Brain microvascular endothelial cell (primary cell): ENCODE measurements around the gene CS.
"Not testable (repeated sequence)": the region's sequence is repeated elsewhere in the genome, so short reads cannot be mapped to it uniquely, and the experiment has no call there.

Experiments used
- DNase-seq: peaks from one replicate; pipeline ENCODE4 v3.0.0-alpha.2; 2020
- H3K27ac ChIP-seq: fragments of 250-450 bp; sonication (Bioruptor Pico); 2 replicates; pipeline ENCODE4 v1.5.1; 2020; ENCODE audit warnings: mild to moderate bottlenecking, moderate library complexity
- H3K27me3 ChIP-seq: fragments of 250-450 bp; sonication (Bioruptor Pico); replicated peaks from 2 replicates; pipeline ENCODE4 v1.5.1; 2020; ENCODE audit warnings: mild to moderate bottlenecking
- H3K36me3 ChIP-seq: fragments of 250-450 bp; sonication (Bioruptor Pico); replicated peaks from 2 replicates; pipeline ENCODE4 v1.5.1; 2020; ENCODE audit warnings: mild to moderate bottlenecking
- H3K4me3 ChIP-seq: 2 replicates; pipeline ENCODE4 v1.5.1; 2011; ENCODE audit warnings: low read depth, mild to moderate bottlenecking, control low read depth, low read length, moderate library complexity
- in situ Hi-C: cut with HindIII; loops from 2 replicates; pipeline ENCODE4 v1.10.0; 2017; ENCODE audit warnings: low sequenced_read_pairs, low pct_ligation_motif_present
- TF ChIP-seq, protein P1 (sequence below): IDR thresholded peaks from 2 replicates; pipeline ENCODE4 v1.5.1; 2011; ENCODE audit warnings: low read depth, mild to moderate bottlenecking, moderate library complexity, low read length, control low read depth, inconsistent platforms; ENCODE audit errors: missing control alignments

CS gene

DNA sequence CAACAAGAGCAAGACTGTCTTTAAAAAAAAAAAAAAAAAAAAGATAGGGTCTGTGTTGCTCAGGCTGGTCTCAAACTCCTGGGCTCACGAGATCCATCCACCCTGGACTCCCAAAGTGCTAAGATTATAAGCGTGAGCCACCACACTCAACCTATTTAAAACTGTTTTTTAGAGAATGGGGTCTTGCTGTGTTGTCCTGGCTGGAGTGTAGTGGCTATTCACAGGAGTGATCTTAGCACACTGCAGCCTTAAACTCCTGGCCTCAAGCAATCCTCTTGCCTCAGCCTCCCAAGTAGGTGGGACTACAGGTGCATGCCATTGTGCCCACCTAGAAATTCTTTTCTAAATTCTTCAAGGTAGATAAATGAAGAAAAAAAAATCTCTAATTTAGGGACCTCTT lies 25.8 kb downstream of the CS start:
- in situ Hi-C loops, result no loop called here
- TF ChIP-seq, protein P1, sequence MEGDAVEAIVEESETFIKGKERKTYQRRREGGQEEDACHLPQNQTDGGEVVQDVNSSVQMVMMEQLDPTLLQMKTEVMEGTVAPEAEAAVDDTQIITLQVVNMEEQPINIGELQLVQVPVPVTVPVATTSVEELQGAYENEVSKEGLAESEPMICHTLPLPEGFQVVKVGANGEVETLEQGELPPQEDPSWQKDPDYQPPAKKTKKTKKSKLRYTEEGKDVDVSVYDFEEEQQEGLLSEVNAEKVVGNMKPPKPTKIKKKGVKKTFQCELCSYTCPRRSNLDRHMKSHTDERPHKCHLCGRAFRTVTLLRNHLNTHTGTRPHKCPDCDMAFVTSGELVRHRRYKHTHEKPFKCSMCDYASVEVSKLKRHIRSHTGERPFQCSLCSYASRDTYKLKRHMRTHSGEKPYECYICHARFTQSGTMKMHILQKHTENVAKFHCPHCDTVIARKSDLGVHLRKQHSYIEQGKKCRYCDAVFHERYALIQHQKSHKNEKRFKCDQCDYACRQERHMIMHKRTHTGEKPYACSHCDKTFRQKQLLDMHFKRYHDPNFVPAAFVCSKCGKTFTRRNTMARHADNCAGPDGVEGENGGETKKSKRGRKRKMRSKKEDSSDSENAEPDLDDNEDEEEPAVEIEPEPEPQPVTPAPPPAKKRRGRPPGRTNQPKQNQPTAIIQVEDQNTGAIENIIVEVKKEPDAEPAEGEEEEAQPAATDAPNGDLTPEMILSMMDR, result no peak
- Histone ChIP-seq H3K27ac (no peak overlapping the region), H3K4me3 (no peak overlapping the region), H3K36me3 (peaks cover 86% of the 10 kb centered on the region), H3K27me3 (no peaks in the 10 kb centered on the region)
- DNase-seq, result no peak

GRCh38 chr12:56272468-56272867 lies 27.7 kb downstream of the CS start:
- H3K27ac ChIP-seq, H3K27me3 ChIP-seq, in situ Hi-C loops, DNase-seq, H3K4me3 ChIP-seq: not testable (repeated sequence)
- H3K36me3 ChIP-seq, result peaks cover 69% of the 10 kb centered on the region

GRCh38 chr12:56271031-56271430 lies 29.1 kb downstream of the CS start:
- TF ChIP-seq, protein P1, result peak; percentile 71
- Histone ChIP-seq H3K27me3 (no peaks in the 10 kb centered on the region), H3K4me3 (no peak overlapping the region), H3K27ac (no peak overlapping the region), H3K36me3 (peaks cover 59% of the 10 kb centered on the region)
- in situ Hi-C loops, result no loop called here
- DNase-seq, result peak; percentile 18

DNA sequence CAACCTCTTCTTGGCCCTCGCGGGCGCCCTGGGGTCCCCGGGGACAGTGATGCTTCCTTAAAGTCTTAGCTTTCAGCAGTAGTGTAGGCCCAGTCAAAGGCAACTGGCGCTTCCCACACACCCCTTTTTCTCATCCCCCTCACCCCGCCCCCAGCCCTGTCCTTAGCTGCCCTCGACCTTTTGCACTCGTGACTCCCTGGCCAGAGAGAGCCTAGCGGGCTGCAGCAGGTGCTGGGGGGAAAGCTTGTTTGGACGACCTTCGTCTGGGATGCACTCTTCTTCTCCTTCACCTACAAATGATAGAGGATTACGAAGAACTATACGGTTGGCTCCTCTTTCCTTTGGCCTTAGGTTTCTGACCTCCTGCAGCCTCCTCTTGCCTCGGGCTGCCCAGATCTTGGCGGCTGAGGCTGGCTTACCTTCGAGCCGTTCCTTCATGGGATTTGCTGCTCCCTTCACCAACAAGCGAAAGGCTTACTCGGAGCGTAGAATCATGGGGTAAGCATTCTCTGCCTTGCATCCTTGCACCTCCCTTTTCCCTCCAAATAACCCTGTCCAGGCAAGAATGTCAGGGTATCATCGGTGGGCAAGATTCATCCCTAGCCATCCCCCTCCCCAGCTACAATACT lies 32.6 kb downstream of the CS start:
- no peak for DNase-seq
- in situ Hi-C loops, result no loop called here
- Histone ChIP-seq H3K36me3 (peaks cover 29% of the 10 kb centered on the region), H3K27ac (no peak overlapping the region), H3K4me3 (peak overlapping the region; percentile 86), H3K27me3 (no peaks in the 10 kb centered on the region)
- TF ChIP-seq, protein P1, result no peak

DNA sequence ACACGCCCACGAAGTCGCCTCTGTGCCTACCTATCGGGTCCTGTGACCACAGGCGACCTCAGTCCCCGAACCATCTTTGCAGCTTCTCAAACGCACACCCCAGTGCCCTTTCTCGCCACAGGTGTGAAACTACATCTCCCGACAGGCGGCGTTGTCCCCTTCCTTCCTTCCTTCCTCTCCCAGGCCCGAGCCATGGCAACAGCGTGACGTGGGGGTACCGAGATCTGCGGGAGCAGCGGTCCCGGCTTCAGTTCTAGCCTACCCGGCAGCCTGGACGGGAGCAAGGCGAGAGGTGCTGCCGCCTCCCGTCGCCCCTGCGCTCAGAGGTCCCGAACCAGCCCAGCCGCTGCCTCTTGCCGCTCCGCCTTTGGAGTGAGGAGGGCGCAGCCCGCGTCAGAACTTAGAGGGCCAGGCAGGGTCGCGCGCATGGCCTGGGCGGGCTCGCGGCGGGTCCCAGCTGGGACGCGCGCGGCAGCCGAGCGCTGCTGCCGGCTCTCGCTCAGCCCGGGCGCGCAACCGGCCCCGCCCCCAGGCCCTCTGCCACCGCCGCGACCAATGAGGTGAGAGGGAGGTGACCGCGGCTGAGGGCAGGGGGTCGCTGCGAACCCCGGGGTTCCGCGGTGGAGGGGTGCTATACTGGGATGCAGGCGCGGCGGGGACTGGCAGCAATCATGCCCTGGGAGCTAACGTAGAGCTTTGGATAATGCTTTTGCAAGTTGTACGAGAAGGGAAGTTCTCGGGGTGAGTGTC lies 33.3 kb downstream of the CS start, which contains the start of gene COQ10A:
Gene COQ10A, plus strand, starts transcription at position 250 of the 750 bp plus-strand sequence. Its CDS starts 177 bp downstream, at position 427.
- peak within 1 kb of the TSS; percentile 86 for H3K4me3 ChIP-seq
- in situ Hi-C loops, result no loop called here
- DNase-seq, result peak; percentile 79
- H3K36me3 ChIP-seq, result peaks cover 24% of the 10 kb centered on the region
- no peaks in the 10 kb centered on the region for H3K27me3 ChIP-seq
- TF ChIP-seq, protein P1, result peak; percentile 83
- H3K27ac ChIP-seq, result peak within 1 kb of the TSS; percentile 79

GRCh38 chr12:56266068-56266692 lies 34.0 kb downstream of the CS start:
- Histone ChIP-seq H3K36me3 (peaks cover 17% of the 10 kb centered on the region), H3K4me3 (peak overlapping the region; percentile 86)
- H3K27me3 ChIP-seq, in situ Hi-C loops, H3K27ac ChIP-seq, DNase-seq: not testable (repeated sequence)

DNA sequence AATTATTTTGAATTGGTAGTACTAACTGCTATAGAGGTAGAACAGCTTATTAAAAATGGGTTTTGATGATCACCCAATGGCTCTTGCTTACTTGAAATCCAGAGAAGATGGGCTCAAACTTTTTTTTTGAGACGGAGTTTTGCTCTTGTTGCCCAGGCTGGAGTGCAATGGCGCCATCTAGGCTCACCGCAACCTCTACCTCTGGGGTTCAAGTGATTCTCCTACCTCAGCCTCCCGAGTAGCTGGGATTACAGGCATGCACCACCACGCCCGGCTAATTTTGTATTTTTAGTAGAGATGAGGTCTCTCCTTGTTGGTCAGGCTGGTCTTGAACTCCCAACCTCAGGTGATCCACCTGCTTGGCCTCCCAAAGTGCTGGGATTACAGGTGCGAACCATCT lies 37.2 kb downstream of the CS start:
- DNase-seq, H3K27me3 ChIP-seq, in situ Hi-C loops, H3K36me3 ChIP-seq, H3K27ac ChIP-seq, H3K4me3 ChIP-seq: not testable (repeated sequence)
